Suprapubic skin (tissue), 4 donors: ENCODE data around the gene MEA1.

Experiments
- CTCF ChIP-seq, 2 donors: fragments of 200-600 bp in 1 of 2; fragments of 450-650 bp in 1 of 2; sonication (generic) in 1 of 2; IDR thresholded peaks; one replicate each; pipeline ENCODE4 v1.5.1; 2016 to 2019; ENCODE audit warnings: antibody characterized with exemption in 2 of 2, mild to moderate bottlenecking in 1 of 2, moderate library complexity in 1 of 2
- EP300 ChIP-seq: sonication (generic); formaldehyde crosslinking; IDR thresholded peaks from one replicate; pipeline ENCODE4 v1.6.1; 2017; ENCODE audit warnings: antibody characterized with exemption
- POLR2A ChIP-seq, 2 donors: fragments of 450-650 bp; IDR thresholded peaks; one replicate each; pipeline ENCODE4 v1.6.1; 2017; ENCODE audit warnings: antibody characterized with exemption in 2 of 2, mild to moderate bottlenecking in 2 of 2, moderate library complexity in 2 of 2
- POLR2AphosphoS5 ChIP-seq, 3 donors: sonication (generic); formaldehyde crosslinking; IDR thresholded peaks; one replicate each; pipeline ENCODE4 v1.6.1; 2017; ENCODE audit warnings: antibody characterized with exemption in 3 of 3

DNA sequence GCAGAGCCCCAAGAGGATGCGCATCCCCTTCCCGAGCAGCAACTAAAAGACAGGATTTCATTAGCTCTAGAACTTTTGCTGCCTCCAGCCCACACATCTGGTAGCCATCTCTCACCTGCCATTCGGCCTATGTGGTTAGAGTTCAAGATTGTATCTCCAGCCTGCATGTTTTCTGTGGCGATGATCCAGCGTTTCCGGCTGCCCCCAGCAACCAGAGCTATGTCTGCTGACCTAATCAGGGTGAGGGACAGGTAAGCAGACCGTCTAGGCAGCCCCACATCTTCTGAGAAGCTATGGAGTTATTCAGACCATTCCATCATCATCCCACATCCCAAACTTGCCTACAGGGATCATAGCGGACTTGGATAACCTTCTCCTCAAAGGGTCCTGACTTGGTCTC, 42.2 kb upstream of the MEA1 start:
- TF ChIP-seq EP300 (no peak), CTCF (IDR thresholded peaks at IDR 0.05) (no peak), POLR2AphosphoS5 (IDR thresholded peaks at IDR 0.05) (no peak), POLR2A (IDR thresholded peaks at IDR 0.05) (no peak)
